ENCODE data around the gene CERS3.
"Not testable (repeated sequence)": the region's sequence is repeated elsewhere in the genome, so short reads cannot be mapped to it uniquely, and the experiment has no call there.

DNA sequence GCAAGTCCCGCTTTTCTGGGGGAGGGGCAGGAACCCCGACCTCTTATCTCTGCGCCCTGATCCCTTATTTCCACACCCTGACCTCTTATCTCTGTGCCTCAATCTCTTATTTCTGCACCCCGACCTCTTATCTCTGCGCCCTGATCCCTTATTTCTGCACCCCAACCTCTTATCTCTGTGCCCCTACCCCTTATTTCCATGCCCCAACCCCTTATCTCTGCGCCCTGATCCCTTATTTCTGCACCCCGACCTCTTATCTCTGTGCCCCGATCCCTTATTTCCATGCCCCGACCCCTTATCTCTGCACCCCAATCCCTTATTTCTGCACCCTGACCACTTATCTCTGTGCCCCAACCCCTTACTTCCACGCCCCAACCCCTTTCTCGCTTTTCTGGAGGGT, 87.7 kb downstream of the CERS3 start:
- TF ChIP-seq, protein P1, sequence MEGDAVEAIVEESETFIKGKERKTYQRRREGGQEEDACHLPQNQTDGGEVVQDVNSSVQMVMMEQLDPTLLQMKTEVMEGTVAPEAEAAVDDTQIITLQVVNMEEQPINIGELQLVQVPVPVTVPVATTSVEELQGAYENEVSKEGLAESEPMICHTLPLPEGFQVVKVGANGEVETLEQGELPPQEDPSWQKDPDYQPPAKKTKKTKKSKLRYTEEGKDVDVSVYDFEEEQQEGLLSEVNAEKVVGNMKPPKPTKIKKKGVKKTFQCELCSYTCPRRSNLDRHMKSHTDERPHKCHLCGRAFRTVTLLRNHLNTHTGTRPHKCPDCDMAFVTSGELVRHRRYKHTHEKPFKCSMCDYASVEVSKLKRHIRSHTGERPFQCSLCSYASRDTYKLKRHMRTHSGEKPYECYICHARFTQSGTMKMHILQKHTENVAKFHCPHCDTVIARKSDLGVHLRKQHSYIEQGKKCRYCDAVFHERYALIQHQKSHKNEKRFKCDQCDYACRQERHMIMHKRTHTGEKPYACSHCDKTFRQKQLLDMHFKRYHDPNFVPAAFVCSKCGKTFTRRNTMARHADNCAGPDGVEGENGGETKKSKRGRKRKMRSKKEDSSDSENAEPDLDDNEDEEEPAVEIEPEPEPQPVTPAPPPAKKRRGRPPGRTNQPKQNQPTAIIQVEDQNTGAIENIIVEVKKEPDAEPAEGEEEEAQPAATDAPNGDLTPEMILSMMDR (IDR thresholded peaks at IDR 0.05; ENCODE audit: borderline replicate concordance, extremely low read depth, low read length, poor library complexity, severe bottlenecking) = not testable (repeated sequence)
- TF ChIP-seq EZH2 (IDR thresholded peaks at IDR 0.05; ENCODE audit: borderline replicate concordance, low read depth, low read length, severe bottlenecking) = not testable (repeated sequence)

Measured in DND-41 (cell line).